GM18498 (cell line): ENCODE measurements around the gene AQP2.

Experiments
- ATAC-seq: cut with Tn5 transposase; IDR thresholded peaks from one replicate; pipeline ENCODE4 v1.9.1; 2021; ENCODE audit warnings: mild to moderate bottlenecking, moderate library complexity; ENCODE audit not compliant: unreplicated experiment

The AQP2 gene

GRCh38 chr12:49920241-49920914 lies 30.2 kb upstream of the AQP2 start:
- ATAC-seq, result no peak

- ATAC-seq, result no peak
These were observed 29.6 kb upstream of the AQP2 start for GRCh38 chr12:49920915-49921286.

GRCh38 chr12:49921299-49921698 lies 29.2 kb upstream of the AQP2 start:
- no peak for ATAC-seq

GRCh38 chr12:49921936-49922335 lies 28.6 kb upstream of the AQP2 start:
- no peak for ATAC-seq

GRCh38 chr12:49922349-49923034 lies 28.0 kb upstream of the AQP2 start:
- no peak for ATAC-seq

- ATAC-seq, result no peak
These were observed 27.4 kb upstream of the AQP2 start for GRCh38 chr12:49923035-49923644.

GRCh38 chr12:49923880-49924556 lies 26.5 kb upstream of the AQP2 start:
- ATAC-seq, result no peak

- no peak for ATAC-seq
These were observed 25.8 kb upstream of the AQP2 start for GRCh38 chr12:49924628-49925246.

- ATAC-seq, result no peak
These were observed 24.9 kb upstream of the AQP2 start for GRCh38 chr12:49925433-49926204.

GRCh38 chr12:49928471-49928870 lies 22.1 kb upstream of the AQP2 start:
- no peak for ATAC-seq

GRCh38 chr12:49929581-49929980 lies 21.0 kb upstream of the AQP2 start:
- ATAC-seq, result no peak

GRCh38 chr12:49930515-49931288 lies 19.8 kb upstream of the AQP2 start:
- no peak for ATAC-seq

GRCh38 chr12:49932023-49932422 lies 18.5 kb upstream of the AQP2 start:
- no peak for ATAC-seq

GRCh38 chr12:49932533-49933130 lies 17.9 kb upstream of the AQP2 start:
- no peak for ATAC-seq

GRCh38 chr12:49933796-49934195 lies 16.7 kb upstream of the AQP2 start:
- no peak for ATAC-seq

GRCh38 chr12:49934505-49934904 lies 16.0 kb upstream of the AQP2 start:
- no peak for ATAC-seq

GRCh38 chr12:49936925-49937324 lies 13.6 kb upstream of the AQP2 start:
- no peak for ATAC-seq

- ATAC-seq, result no peak
These were observed 12.8 kb upstream of the AQP2 start for GRCh38 chr12:49937639-49938300.

- no peak for ATAC-seq
These were observed 11.2 kb upstream of the AQP2 start for GRCh38 chr12:49939307-49939706.
